Ovary (tissue), 9 donors: ENCODE results near the gene FARP1. TPM values are rescaled to one million over a fixed set of nuclear protein-coding genes. Genes with fewer than 3 reads are reported as not detected.

Experiments
- DNase-seq, 5 donors: peaks; one replicate each; pipeline ENCODE4 v3.0.0-alpha.2; 2019 to 2020
- H3K27ac ChIP-seq, 2 donors: fragments of 200-600 bp; one replicate each; pipeline versions ENCODE4 v1.5.1 to v1.8.0; 2019 to 2022
- H3K27me3 ChIP-seq: fragments of 200-600 bp; one replicate; pipeline ENCODE4 v1.8.0; 2022
- H3K36me3 ChIP-seq: fragments of 200-600 bp; sonication (generic); one replicate; pipeline ENCODE4 v1.5.1; 2019
- H3K4me1 ChIP-seq: one replicate; pipeline ENCODE4 v1.8.1; 2013; ENCODE audit warnings: mild to moderate bottlenecking, moderate library complexity; ENCODE audit not compliant: insufficient read depth
- H3K4me3 ChIP-seq: fragments of 200-600 bp; sonication (generic); one replicate; pipeline ENCODE4 v1.5.1; 2017
- H3K9me3 ChIP-seq, 2 donors: fragments of 200-600 bp in 1 of 2; sonication (generic) in 1 of 2; one replicate each; pipeline versions ENCODE4 v1.5.1 to v1.8.1; 2013 to 2019; ENCODE audit warnings: mild to moderate bottlenecking in 1 of 2, moderate library complexity in 1 of 2
- EP300 ChIP-seq: sonication (generic); formaldehyde crosslinking; IDR thresholded peaks from one replicate; pipeline ENCODE4 v1.6.1; 2017; ENCODE audit warnings: antibody characterized with exemption
- POLR2A ChIP-seq: fragments of 450-650 bp; IDR thresholded peaks from one replicate; pipeline ENCODE4 v1.6.1; 2017; ENCODE audit warnings: antibody characterized with exemption, mild to moderate bottlenecking, moderate library complexity
- WGBS, 3 donors: extraction: QIAGEN DNeasy Blood & Tissue Kit in 1 of 3; methylation state at CpG; one replicate each; pipeline versions ENCODE4 v1.1.5 to v1.1.7; 2013 to 2017; 5-methylcytosine and 5-hydroxymethylcytosine counted together
- intact Hi-C, 4 donors: fragments of 100-400 bp; cut with DNase I; formaldehyde crosslinking; loops; one replicate each; pipeline versions ENCODE4 v1.11.0 to v1.15.1; 2022 to 2023
- polyA plus RNA-seq, 2 donors: library from polyadenylated mRNA; stranded (reverse); fragments of 200-250 nt in 1 of 2; fragments of 350-450 nt in 1 of 2; fragmentation: Illumina TruSeq in 1 of 2; extraction: RNeasy Lipid Tissue Mini Kit (QIAGEN cat#74804) in 1 of 2; gene quantifications; one replicate each; pipeline ENCODE4 v1.2.3, GENCODE V29; 2013 to 2014
- total RNA-seq, 7 donors: library from RNA; depleted of rRNA in 2 of 7; stranded (reverse); fragments of >200 nt in 2 of 7; fragmentation: NEBNext Ultra II Directional in 3 of 7; extraction: Animal tissue kit (Norgen Biotek cat#: 25700) in 3 of 7; gene quantifications; one replicate each; pipeline versions ENCODE4 v1.1.0 to v1.2.4, GENCODE V29; 2016 to 2023
- TF ChIP-seq, protein P1 (sequence below), 3 donors: fragments of 450-650 bp in 2 of 3; fragments of 200-600 bp in 1 of 3; IDR thresholded peaks; one replicate each; pipeline versions ENCODE4 v1.5.1 to v1.8.0; 2016 to 2022; ENCODE audit warnings: antibody characterized with exemption in 3 of 3, mild to moderate bottlenecking in 1 of 3
- donor health status: DM: no; HTN: no; CAD: no; lungs with moderate emphysema.
- donor health status: DM: no; HTN: no; CAD: no.
- donor health status: Bipolar disorder and iron deficiency.
- donor health status: DM: yes; HTN: yes; CAD: no.
- donor health status: DM: no; HTN: no; CAD: no.
- donor health status: DM: yes; HTN: yes; CAD: no.

Gene FARP1
- total and polyA plus RNA-seq, 9 donors: 10.2 to 90.1 (median 35.6) TPM

- 88 to 92% (median 92%) methylated on average over 3 of the region's 3 CpGs for WGBS, 3 donors
- DNase-seq: no peak
- Histone ChIP-seq H3K27ac (no peak overlapping the region), H3K36me3 (no peaks in the 10 kb centered on the region), H3K9me3 (no peaks in the 10 kb centered on the region), H3K27me3 (no peaks in the 10 kb centered on the region), H3K4me3 (no peak overlapping the region), H3K4me1 (no peaks in the 10 kb centered on the region)
- no peak for TF ChIP-seq POLR2A
- TF ChIP-seq EP300: no peak
- TF ChIP-seq, protein P1, sequence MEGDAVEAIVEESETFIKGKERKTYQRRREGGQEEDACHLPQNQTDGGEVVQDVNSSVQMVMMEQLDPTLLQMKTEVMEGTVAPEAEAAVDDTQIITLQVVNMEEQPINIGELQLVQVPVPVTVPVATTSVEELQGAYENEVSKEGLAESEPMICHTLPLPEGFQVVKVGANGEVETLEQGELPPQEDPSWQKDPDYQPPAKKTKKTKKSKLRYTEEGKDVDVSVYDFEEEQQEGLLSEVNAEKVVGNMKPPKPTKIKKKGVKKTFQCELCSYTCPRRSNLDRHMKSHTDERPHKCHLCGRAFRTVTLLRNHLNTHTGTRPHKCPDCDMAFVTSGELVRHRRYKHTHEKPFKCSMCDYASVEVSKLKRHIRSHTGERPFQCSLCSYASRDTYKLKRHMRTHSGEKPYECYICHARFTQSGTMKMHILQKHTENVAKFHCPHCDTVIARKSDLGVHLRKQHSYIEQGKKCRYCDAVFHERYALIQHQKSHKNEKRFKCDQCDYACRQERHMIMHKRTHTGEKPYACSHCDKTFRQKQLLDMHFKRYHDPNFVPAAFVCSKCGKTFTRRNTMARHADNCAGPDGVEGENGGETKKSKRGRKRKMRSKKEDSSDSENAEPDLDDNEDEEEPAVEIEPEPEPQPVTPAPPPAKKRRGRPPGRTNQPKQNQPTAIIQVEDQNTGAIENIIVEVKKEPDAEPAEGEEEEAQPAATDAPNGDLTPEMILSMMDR (IDR thresholded peaks at IDR 0.05): no peak
- intact Hi-C loops: no loop called here
Observed at GRCh38 chr13:98468361-98468760, 325.5 kb downstream of the FARP1 start.

DNA sequence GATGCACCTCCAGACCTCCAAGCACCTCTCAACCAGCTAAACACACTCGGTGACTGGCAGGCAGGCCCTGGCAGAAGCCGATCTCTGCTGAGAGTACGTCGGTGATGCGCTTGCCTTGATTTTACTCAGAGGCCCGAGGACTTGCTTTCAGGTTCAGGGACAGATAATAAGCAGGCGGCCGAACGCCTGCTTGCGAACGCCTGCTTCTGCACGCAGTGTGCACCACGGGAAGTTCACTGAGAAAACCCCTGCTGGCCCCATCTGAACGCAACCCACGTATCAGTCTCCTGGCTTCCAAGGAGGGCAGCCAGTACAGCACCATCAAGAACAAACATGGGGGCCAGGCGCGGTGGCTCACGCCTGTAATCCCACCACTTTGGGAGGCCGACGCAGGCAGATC is 326.0 kb downstream of the FARP1 start:
- intact Hi-C loops: no loop called here
- Histone ChIP-seq H3K36me3 (no peaks in the 10 kb centered on the region), H3K9me3 (no peaks in the 10 kb centered on the region), H3K4me3 (no peak overlapping the region), H3K4me1 (no peaks in the 10 kb centered on the region), H3K27ac (no peak overlapping the region), H3K27me3 (no peaks in the 10 kb centered on the region)
- TF ChIP-seq EP300 (no peak), POLR2A (no peak)
- TF ChIP-seq, protein P1 (IDR thresholded peaks at IDR 0.05): no peak
- DNase-seq: no peak
- 93 to 94% (median 93%) methylated on average over 20 of the region's 20 CpGs for WGBS, 3 donors

GRCh38 chr13:98470920-98471319 is 328.0 kb downstream of the FARP1 start:
- Histone ChIP-seq H3K4me1 (no peaks in the 10 kb centered on the region), H3K27ac (no peak overlapping the region), H3K27me3 (no peaks in the 10 kb centered on the region), H3K36me3 (no peaks in the 10 kb centered on the region), H3K4me3 (no peak overlapping the region), H3K9me3 (no peaks in the 10 kb centered on the region)
- WGBS, 3 donors: 80 to 97% (median 88%) methylated on average over 6 of the region's 6 CpGs
- DNase-seq: no peak
- TF ChIP-seq EP300 (no peak), POLR2A (no peak)
- TF ChIP-seq, protein P1 (IDR thresholded peaks at IDR 0.05): no peak
- intact Hi-C loops: no loop called here

DNA sequence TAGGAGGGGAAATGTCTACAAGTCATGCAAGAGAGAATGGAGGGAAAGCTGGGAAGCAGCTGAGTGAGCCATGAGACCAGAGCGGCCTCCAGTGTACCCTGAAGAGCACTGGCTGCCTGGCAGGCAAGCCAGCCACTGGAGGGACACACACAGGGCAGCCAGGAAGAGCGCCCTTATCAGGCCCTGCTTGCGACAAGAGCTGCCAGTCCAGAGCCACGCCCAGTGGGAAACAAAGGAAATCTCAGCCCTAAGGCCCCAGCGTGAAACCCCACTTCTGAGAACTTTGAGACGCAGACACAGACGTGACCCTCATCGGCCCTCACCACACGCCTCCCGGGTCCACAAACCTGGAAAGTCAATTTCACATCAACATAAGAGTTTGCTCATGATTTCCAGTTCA is 329.0 kb downstream of the FARP1 start:
- TF ChIP-seq POLR2A (no peak), EP300 (no peak)
- TF ChIP-seq, protein P1 (IDR thresholded peaks at IDR 0.05): no peak
- intact Hi-C loops: no loop called here
- no peaks in the 10 kb centered on the region for H3K36me3 ChIP-seq
- H3K9me3 ChIP-seq: no peaks in the 10 kb centered on the region
- no peak overlapping the region for H3K27ac ChIP-seq
- no peaks in the 10 kb centered on the region for H3K27me3 ChIP-seq
- WGBS, 3 donors: 90 to 98% (median 91%) methylated on average over 10 of the region's 10 CpGs
- DNase-seq: no peak
- H3K4me1 ChIP-seq: peaks cover 5% of the 10 kb centered on the region
- H3K4me3 ChIP-seq: no peak overlapping the region
